NCI-H524 treated with DMSO at 0.1 percent for 48 hours (cell line): ENCODE data around the gene ARFRP1.
"Not testable (repeated sequence)": the region's sequence is repeated elsewhere in the genome, so short reads cannot be mapped to it uniquely, and the experiment has no call there.

Source experiments
- DNase-seq: peaks from one replicate; lab custom pipeline; 2025; lab: John Stamatoyannopoulos, UW

Gene ARFRP1

DNA sequence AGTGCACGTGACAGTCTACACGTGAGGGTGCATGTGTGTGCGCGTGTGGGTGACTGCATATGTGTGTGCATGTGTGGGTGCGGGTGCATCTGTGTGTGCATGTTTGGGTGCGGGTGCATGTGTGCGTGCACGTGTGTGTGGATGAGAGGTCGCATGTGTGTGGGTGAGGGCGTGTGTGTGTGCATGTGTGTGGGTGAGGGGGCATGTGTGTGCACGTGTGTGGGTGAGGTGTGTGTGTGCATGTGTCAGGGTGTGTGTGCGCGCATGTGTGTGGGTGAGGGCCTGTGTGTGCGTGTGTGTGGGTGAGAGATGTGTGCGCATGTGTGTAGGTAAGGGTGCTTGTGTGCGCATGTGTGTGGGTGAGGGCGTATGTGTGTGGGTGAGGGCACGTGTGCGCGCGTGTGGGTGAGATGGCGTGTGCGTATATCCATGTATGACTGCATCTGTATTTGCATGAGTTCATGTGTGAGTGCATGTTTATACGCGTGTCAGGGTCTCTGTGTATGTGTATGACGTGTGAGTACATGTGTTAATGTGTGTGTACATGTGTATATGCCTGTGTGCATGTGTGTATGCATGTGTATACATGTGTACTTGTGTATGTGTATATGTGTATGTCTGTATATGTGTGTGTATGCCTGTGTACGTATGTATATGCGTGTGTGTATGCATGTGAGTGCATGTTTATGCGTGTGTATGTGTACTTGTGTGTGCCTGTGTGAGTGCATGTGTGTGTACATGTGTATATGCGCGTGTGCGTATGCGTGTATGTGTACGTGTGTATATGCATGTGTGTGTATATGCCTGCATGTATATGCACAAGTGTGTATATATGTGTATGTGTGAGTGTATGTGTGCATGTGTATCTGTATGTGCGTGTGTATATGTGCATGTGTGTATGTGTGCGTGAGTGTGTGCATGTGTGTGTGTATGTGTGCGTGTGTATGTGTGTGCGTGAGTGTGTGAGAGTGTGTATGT lies 24.6 kb upstream of the ARFRP1 start:
- DNase-seq: no peak

DNA sequence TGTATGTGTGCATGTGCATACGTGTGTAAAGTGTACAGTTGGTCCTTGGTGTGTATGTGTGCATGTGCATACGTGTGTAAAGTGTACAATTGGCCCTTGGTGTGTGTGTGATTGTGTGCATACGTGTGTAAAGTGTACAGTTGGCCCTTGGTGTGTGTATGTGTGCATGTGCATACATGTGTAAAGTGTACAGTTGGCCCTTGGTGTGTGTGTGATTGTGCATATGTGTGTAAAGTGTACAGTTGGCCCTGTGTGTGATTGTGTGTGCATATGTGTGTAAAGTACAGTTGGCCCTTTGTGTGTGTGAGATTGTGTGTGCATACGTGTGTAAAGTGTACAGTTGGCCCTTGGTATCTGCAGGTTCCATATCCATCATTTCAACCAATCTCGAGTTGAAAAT lies 23.6 kb upstream of the ARFRP1 start:
- DNase-seq: no peak

GRCh38 chr20:63730189-63730733 lies 22.5 kb upstream of the ARFRP1 start:
- DNase-seq: not testable (repeated sequence)

DNA sequence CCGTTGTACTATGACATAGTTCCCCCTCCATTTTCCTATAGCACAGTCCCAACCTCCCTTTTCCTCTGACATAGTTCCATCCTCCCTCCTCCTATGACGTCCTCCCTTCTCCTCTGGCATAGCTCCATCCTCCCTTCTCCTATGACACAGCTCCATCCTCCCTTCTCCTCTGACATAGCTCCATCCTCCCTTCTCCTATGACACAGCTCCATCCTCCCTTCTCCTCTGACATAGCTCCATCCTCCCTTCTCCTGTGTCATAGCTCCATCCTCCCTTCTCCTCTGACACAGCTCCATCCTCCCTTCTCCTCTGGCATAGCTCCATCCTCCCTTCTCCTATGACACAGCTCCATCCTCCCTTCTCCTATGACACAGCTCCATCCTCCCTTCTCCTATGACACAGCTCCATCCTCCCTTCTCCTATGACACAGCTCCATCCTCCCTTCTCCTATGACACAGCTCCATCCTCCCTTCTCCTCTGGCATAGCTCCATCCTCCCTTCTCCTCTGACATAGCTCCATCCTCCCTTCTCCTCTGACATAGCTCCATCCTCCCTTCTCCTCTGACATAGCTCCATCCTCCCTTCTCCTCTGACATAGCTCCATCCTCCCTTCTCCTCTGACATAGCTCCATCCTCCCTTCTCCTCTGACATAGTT lies 15.3 kb upstream of the ARFRP1 start:
- DNase-seq: not testable (repeated sequence)

- no peak for DNase-seq
Observed at GRCh38 chr20:63718996-63719395, 11.2 kb upstream of the ARFRP1 start.

DNA sequence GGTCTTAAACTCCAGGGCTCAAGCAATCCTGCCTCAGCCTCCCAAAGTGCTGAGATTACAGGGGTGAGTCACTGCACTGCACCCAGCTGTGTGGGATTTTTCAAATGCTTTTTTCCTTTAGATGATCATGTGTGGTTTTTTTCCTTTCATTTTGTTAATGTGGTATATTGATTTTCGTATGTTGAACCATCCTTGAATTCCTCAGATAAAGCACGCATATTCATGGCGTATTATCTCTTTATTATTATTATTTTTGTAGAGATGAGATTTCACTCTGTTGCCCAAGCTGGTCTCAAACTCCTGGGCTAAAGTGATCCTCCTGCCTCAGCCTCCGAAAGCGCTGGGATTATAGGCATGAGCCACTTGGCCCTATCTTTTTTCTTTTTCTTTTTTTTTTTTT lies 7.1 kb upstream of the ARFRP1 start:
- no peak for DNase-seq

DNA sequence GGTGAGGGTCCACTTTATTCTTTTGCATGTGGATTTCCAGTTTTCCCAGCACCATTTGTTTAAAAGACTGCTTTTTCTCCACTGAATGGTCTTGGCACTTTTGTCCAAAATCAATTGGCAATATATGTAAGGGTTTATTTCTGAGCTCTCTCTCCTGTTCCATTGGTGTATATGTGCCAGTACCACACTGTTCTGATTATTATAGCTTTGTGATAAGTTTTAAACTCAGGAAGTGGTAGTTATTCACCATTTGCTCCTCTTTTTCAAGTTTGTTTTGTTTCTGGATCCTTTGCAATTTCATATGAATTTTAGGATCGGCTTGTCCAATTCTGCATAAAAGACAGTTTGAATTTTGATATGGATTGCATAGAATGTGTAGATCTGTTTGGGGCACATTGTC lies 4.4 kb upstream of the ARFRP1 start:
- DNase-seq: no peak

GRCh38 chr20:63711085-63711645 lies 3.4 kb upstream of the ARFRP1 start:
- no peak for DNase-seq

DNA sequence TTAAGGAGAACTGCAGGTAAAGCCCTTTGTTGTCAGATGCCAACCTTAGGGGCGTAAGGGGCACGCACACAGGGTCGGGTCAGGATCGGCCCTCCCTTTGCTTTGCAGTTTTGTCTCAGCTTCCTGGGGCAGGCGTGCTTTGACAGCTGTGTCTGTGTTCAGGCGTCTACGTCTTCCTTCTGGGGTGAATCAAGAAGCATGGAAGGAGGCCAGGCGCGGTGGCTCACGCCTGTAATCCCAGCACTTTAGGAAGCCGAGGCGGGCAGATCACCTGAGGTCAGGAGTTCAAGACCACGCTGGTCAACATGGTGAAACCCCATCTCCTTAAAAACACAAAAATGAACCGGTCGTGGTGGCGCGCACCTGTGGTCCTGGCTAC lies 1.4 kb upstream of the ARFRP1 start:
- no peak for DNase-seq

DNA sequence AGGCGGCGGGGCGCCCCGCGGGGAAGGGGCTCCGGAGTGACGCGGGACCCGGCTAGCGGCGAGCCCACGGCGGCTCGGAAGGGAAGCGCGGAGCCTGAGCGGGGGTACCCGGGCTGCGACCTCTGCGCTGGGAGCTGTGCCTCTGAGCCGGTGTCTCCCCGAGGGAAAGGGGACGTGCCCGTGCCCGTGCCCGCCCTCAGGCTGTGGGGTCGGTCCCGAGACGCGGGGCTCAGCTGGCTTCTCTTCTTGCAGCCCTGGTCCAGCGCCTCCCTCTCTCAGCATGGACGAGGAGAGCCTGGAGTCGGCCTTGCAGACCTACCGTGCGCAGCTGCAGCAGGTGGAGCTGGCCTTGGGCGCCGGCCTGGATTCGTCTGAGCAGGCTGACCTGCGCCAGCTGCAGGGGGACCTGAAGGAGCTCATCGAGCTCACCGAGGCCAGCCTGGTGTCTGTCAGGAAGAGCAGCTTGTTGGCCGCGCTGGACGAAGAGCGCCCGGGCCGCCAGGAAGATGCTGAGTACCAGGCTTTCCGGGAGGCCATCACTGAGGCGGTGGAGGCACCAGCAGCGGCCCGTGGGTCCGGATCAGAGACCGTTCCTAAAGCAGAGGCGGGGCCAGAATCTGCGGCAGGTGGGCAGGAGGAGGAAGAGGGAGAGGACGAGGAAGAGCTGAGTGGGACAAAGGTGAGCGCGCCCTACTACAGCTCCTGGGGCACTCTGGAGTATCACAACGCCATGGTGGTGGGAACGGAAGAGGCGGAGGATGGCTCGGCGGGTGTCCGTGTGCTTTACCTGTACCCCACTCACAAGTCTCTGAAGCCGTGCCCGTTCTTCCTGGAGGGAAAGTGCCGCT lies 749 bp upstream of the ARFRP1 start:
- no peak for DNase-seq

GRCh38 chr20:63706852-63707557 lies 771 bp downstream of the ARFRP1 start:
- no peak for DNase-seq

GRCh38 chr20:63706027-63706695 lies 1.6 kb downstream of the ARFRP1 start:
- no peak for DNase-seq

GRCh38 chr20:63705232-63706026 lies 2.3 kb downstream of the ARFRP1 start:
- no peak for DNase-seq

GRCh38 chr20:63704749-63705117 lies 3.0 kb downstream of the ARFRP1 start:
- DNase-seq: no peak

GRCh38 chr20:63703976-63704748 lies 3.6 kb downstream of the ARFRP1 start:
- no peak for DNase-seq

- DNase-seq: no peak
Observed at GRCh38 chr20:63703471-63703975, 4.3 kb downstream of the ARFRP1 start.

DNA sequence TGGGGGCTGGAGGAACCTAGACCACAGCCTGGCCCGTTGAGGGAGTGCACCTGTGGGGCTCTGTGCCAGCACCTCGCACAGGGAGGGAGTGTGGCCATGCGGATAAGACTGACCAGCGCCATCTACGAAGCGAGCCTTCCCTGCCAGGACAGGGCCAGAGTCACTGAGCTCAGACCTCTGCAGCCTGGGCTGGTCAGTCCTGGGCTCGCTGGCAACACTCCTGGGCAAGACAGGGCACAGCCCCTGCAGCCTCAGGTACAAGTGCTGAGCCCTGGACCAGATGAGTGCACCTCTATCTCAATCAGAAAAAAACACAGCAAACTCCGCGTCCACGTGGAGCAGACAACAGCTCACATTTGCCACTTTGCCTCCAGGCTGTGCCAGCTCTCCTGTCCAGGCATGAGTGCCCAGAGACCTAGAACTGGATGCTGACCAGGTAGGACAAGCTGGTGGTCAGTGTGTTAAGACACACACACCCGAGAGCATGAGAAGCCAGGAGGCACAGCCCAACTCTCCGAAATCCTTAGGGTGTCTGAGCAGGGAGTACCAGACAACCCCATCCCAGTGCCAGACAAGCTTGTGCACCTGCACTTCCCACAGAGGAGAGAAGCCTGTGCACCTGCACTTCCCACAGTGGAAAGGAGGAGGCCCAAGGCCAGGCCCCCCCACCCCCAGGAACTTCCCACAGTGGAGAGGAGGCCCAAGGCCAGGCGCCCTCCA lies 4.9 kb downstream of the ARFRP1 start:
- no peak for DNase-seq

GRCh38 chr20:63702036-63702665 lies 5.6 kb downstream of the ARFRP1 start:
- DNase-seq: no peak
